T-cell (primary cell): ENCODE measurements around the gene CACNA1I. TPM values are rescaled to one million over a fixed set of nuclear protein-coding genes. Genes with fewer than 3 reads are reported as not detected.

Source experiments
- ATAC-seq, 4 experiments: fragments of 200-7000 bp in 3 of 4; fragments of 150-1000 bp in 1 of 4; cut with Tn5 transposase; replicated peaks in 1 of 4; 1 replicate in 3 of 4; 2 replicates in 1 of 4; pipeline ENCODE4 v1.10.0; 2021; ENCODE audit warnings: moderate library complexity in 3 of 4, mild to moderate bottlenecking in 2 of 4, moderate number of reproducible peaks in 1 of 4
- CTCF ChIA-PET, 2 donors: fragments of 300-600 bp; sonication (Branson Sonifier 250); formaldehyde crosslinking; loops; one replicate each; lab custom pipeline; 2022; ENCODE audit warnings: antibody characterized with exemption in 2 of 2; lab: Charles Lee
- POLR2A ChIA-PET, 2 donors: fragments of 300-600 bp; sonication (Branson Sonifier 250); formaldehyde crosslinking; loops; one replicate each; lab custom pipeline; 2022; ENCODE audit warnings: antibody characterized with exemption in 2 of 2; lab: Charles Lee
- DNase-seq, 35 experiments: peaks; one replicate each; pipeline versions ENCODE4 v3.0.0 to v3.0.0-alpha.2; 2013 to 2023
- H3K27ac ChIP-seq: one replicate; pipeline ENCODE4 v1.5.1; 2013; ENCODE audit warnings: low read length
- H3K27me3 ChIP-seq, 2 experiments: replicated peaks in 1 of 2; 1 replicate in 1 of 2; 2 replicates in 1 of 2; pipeline versions ENCODE4 v1.6.1 to v1.7.0; 2013; ENCODE audit warnings: low read length in 1 of 2, mixed read lengths in 1 of 2; ENCODE audit not compliant: control insufficient read depth in 2 of 2, insufficient read depth in 2 of 2; ENCODE audit errors: extremely low read depth in 1 of 2
- H3K36me3 ChIP-seq, 2 donors: 1 replicate in 1 of 2; 2 replicates in 1 of 2; pipeline versions ENCODE4 v1.6.1 to v1.7.0; 2013; ENCODE audit warnings: low read length in 1 of 2; ENCODE audit not compliant: control insufficient read depth in 2 of 2, insufficient read depth in 1 of 2; ENCODE audit errors: extremely low read depth in 1 of 2
- H3K4me1 ChIP-seq, 2 experiments: 1 replicate in 1 of 2; 2 replicates in 1 of 2; pipeline versions ENCODE4 v1.6.1 to v1.7.0; 2013; ENCODE audit warnings: low read length in 2 of 2, mixed read lengths in 1 of 2; ENCODE audit not compliant: insufficient read depth in 2 of 2, control insufficient read depth in 1 of 2; ENCODE audit errors: extremely low read depth in 1 of 2
- H3K4me3 ChIP-seq, 2 donors: 1 replicate in 1 of 2; 2 replicates in 1 of 2; pipeline versions ENCODE4 v1.5.1 to v1.7.0; 2013; ENCODE audit warnings: mild to moderate bottlenecking in 2 of 2, low read length in 1 of 2, moderate library complexity in 1 of 2; ENCODE audit not compliant: control insufficient read depth in 1 of 2; ENCODE audit errors: extremely low read depth in 1 of 2
- H3K9me3 ChIP-seq: 2 replicates; pipeline ENCODE4 v1.7.0; 2013
- H3K27ac Mint-ChIP-seq, 2 donors: one replicate each; pipeline ENCODE4 v1.8.0; 2020 to 2021; ENCODE audit warnings: mild to moderate bottlenecking in 2 of 2, mixed read lengths in 2 of 2
- H3K27me3 Mint-ChIP-seq, 2 donors: one replicate each; pipeline ENCODE4 v1.8.0; 2021 to 2022; ENCODE audit warnings: mixed read lengths in 2 of 2
- H3K36me3 Mint-ChIP-seq: one replicate; pipeline ENCODE4 v1.8.0; 2021; ENCODE audit warnings: mixed read lengths
- H3K4me1 Mint-ChIP-seq, 3 donors: one replicate each; pipeline ENCODE4 v1.8.0; 2020 to 2022; ENCODE audit warnings: mixed read lengths in 3 of 3, mild to moderate bottlenecking in 1 of 3
- H3K4me3 Mint-ChIP-seq, 3 donors: one replicate each; pipeline ENCODE4 v1.8.0; 2020 to 2022; ENCODE audit warnings: mild to moderate bottlenecking in 3 of 3, mixed read lengths in 3 of 3, moderate library complexity in 3 of 3
- H3K9me3 Mint-ChIP-seq, 3 donors: one replicate each; pipeline ENCODE4 v1.8.0; 2020 to 2022; ENCODE audit warnings: mixed read lengths in 3 of 3
- WGBS: methylation state at CpG from one replicate; pipeline ENCODE4 v1.1.5; 2013; ENCODE audit warnings: missing lambda C conversion rate; ENCODE audit not compliant: insufficient coverage; 5-methylcytosine and 5-hydroxymethylcytosine counted together
- total RNA-seq, 35 experiments: library from RNA in 6 of 35; stranded (reverse) in 6 of 35; fragments of 120-200 nt in 1 of 35; gene quantifications; one replicate each; pipeline versions ENCODE4 v1.2.1 to v1.2.4 and lab custom pipeline; 2013 to 2026

CACNA1I gene
- total RNA-seq, 5 donors from 2014 or later (not counting 1 experiment from before 2014, with no cell fraction given): 16.1 to 32.9 (median 28.8) TPM

DNA sequence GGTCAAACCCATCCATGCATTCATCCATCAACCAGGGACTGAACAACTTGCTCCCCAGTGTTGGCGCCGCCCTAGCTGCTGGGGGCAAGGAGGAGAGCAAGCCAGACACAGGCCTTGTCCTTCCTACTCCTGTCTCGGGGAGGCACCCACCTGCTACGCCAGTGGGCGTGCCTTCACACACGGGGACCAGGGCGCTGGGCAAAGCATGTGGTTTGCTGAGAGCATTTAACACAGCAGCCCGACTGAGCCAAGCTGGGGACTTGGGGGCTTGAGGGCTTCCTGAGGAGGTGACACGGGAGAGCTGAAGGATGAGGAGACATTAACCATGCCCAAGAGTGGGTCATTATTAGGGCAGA lies 30.6 kb downstream of the CACNA1I start:
- Mint-ChIP-seq H3K4me3 (peak overlapping the region in 1 of 3 donors; percentile 53), H3K27ac (peak overlapping the region; percentile 77 to 86), H3K4me1 (peaks cover 34 to 47% (median 42%) of the 10 kb centered on the region in 3 donors), H3K36me3 (no peaks in the 10 kb centered on the region), H3K9me3 (peaks cover 0 to 9% (median 0%) of the 10 kb centered on the region in 3 donors), H3K27me3 (peaks cover 0 to 15% of the 10 kb centered on the region in 2 donors)
- no peak for DNase-seq
- 54% methylated on average over 6 of the region's 9 CpGs for WGBS
- Histone ChIP-seq H3K4me1 (peaks cover 6 to 39% of the 10 kb centered on the region in 2 experiments), H3K27ac (no peak overlapping the region), H3K36me3 (no peaks in the 10 kb centered on the region), H3K4me3 (no peak overlapping the region), H3K9me3 (no peaks in the 10 kb centered on the region), H3K27me3 (peaks cover 0 to 34% of the 10 kb centered on the region in 2 experiments)
- CTCF ChIA-PET: no interaction called here
- ATAC-seq: no peak
- POLR2A ChIA-PET: no interaction called here

DNA sequence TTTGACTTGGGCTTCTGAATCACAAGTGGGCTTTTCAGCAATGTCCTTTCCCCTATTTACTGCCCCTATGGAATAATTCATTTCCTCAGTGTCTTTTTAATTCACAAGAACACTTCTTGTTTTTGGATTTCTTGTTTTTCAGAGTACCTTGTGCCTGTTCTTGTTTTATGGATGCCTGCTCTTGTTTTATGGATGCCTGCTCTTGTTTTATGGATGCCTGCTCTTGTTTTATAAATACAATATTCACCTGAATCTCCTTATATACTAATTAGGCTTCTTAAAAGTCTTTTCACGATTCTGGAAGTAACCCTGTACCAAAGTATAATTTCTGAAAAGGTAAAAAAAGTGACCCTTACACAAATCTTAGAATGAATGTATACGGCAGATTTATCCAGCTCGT lies 32.8 kb downstream of the CACNA1I start:
- POLR2A ChIA-PET: no interaction called here
- Histone ChIP-seq H3K27me3 (peaks cover 0 to 26% of the 10 kb centered on the region in 2 experiments), H3K27ac (no peak overlapping the region), H3K9me3 (no peaks in the 10 kb centered on the region), H3K4me3 (no peak overlapping the region), H3K36me3 (no peaks in the 10 kb centered on the region), H3K4me1 (peaks cover 6 to 29% of the 10 kb centered on the region in 2 experiments)
- H3K27ac Mint-ChIP-seq: peak overlapping the region in 1 of 2 donors; percentile 67
- ATAC-seq (no peak), DNase-seq (no peak)
- peaks cover 31 to 44% (median 37%) of the 10 kb centered on the region in 3 donors for H3K4me1 Mint-ChIP-seq
- whole genome bisulfite sequencing: no CpG with 5 or more reads among the region's 3 CpGs
- H3K27me3 Mint-ChIP-seq: peaks cover 0 to 5% of the 10 kb centered on the region in 2 donors
- CTCF ChIA-PET: no interaction called here
- no peaks in the 10 kb centered on the region for H3K36me3 Mint-ChIP-seq
- peaks cover 0 to 9% (median 0%) of the 10 kb centered on the region in 3 donors for H3K9me3 Mint-ChIP-seq
- H3K4me3 Mint-ChIP-seq: no peak overlapping the region

DNA sequence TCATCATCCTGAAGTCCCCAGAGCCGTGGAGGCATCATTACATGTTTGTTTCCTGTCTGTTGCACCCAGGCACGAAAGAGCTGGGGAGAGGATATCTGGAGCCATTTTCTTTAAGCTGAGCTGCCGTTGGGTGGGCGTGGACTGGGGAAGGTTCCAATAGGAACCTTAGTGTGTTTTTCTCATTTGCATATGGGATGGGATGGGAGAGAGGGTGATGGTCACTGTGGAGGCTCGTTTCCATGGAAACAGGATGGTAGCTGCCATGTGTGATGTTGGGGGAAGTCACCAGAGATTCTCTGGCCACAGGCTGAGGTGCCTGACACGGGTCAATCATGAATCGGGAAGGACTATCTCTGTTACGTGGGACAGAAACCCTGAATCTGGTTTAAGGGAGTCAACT lies 39.7 kb downstream of the CACNA1I start:
- Mint-ChIP-seq H3K4me1 (peaks cover 17 to 32% (median 22%) of the 10 kb centered on the region in 3 donors), H3K9me3 (peaks cover 0 to 6% (median 0%) of the 10 kb centered on the region in 3 donors), H3K27me3 (peaks cover 0 to 2% of the 10 kb centered on the region in 2 donors), H3K27ac (no peak overlapping the region), H3K36me3 (no peaks in the 10 kb centered on the region), H3K4me3 (no peak overlapping the region)
- no peaks in the 10 kb centered on the region for H3K36me3 ChIP-seq
- ChIA-PET CTCF (interaction anchor here (0.6 kb wide), 2 partner anchors 36 to 322 kb away, joined by 3 read pairs; no protein-coding TSS in a partner anchor), POLR2A (no interaction called here)
- H3K4me1 ChIP-seq: peaks cover 6 to 24% of the 10 kb centered on the region in 2 experiments
- ATAC-seq: no peak
- H3K4me3 ChIP-seq: no peak overlapping the region
- no peaks in the 10 kb centered on the region for H3K9me3 ChIP-seq
- no peak for DNase-seq
- WGBS: 81% methylated on average over 8 of the region's 8 CpGs
- H3K27me3 ChIP-seq: peaks cover 0 to 29% of the 10 kb centered on the region in 2 experiments
- no peak overlapping the region for H3K27ac ChIP-seq

- ChIA-PET POLR2A (no interaction called here), CTCF (interaction anchor here (0.6 kb wide), 2 partner anchors 37 to 322 kb away, joined by 3 read pairs; no protein-coding TSS in a partner anchor)
- Histone ChIP-seq H3K9me3 (no peaks in the 10 kb centered on the region), H3K27me3 (peaks cover 0 to 29% of the 10 kb centered on the region in 2 experiments), H3K4me3 (no peak overlapping the region), H3K4me1 (peaks cover 6 to 24% of the 10 kb centered on the region in 2 experiments), H3K36me3 (no peaks in the 10 kb centered on the region), H3K27ac (no peak overlapping the region)
- H3K27me3 Mint-ChIP-seq: no peaks in the 10 kb centered on the region
- 50% methylated on average over 2 of the region's 7 CpGs for WGBS
- no peak overlapping the region for H3K27ac Mint-ChIP-seq
- peaks cover 17 to 32% (median 25%) of the 10 kb centered on the region in 3 donors for H3K4me1 Mint-ChIP-seq
- peaks cover 0 to 6% (median 0%) of the 10 kb centered on the region in 3 donors for H3K9me3 Mint-ChIP-seq
- no peak for DNase-seq
- H3K36me3 Mint-ChIP-seq: no peaks in the 10 kb centered on the region
- no peak for ATAC-seq
- no peak overlapping the region for H3K4me3 Mint-ChIP-seq
Measured at GRCh38 chr22:39610766-39611165, 40.2 kb downstream of the CACNA1I start.

- Histone ChIP-seq H3K36me3 (no peaks in the 10 kb centered on the region), H3K27me3 (peaks cover 0 to 23% of the 10 kb centered on the region in 2 experiments), H3K4me3 (no peak overlapping the region), H3K9me3 (no peaks in the 10 kb centered on the region), H3K27ac (no peak overlapping the region), H3K4me1 (peaks cover 6 to 24% of the 10 kb centered on the region in 2 experiments)
- Mint-ChIP-seq H3K27me3 (no peaks in the 10 kb centered on the region), H3K27ac (no peak overlapping the region), H3K36me3 (no peaks in the 10 kb centered on the region), H3K4me1 (peaks cover 17 to 32% (median 26%) of the 10 kb centered on the region in 3 donors), H3K9me3 (peaks cover 0 to 6% (median 0%) of the 10 kb centered on the region in 3 donors), H3K4me3 (no peak overlapping the region)
- CTCF ChIA-PET: no interaction called here
- POLR2A ChIA-PET: no interaction called here
- no peak for ATAC-seq
- 73% methylated on average over 2 of the region's 4 CpGs for WGBS
- DNase-seq: no peak
Measured at GRCh38 chr22:39611360-39611759, 40.8 kb downstream of the CACNA1I start.

GRCh38 chr22:39612811-39613548 lies 42.4 kb downstream of the CACNA1I start:
- Mint-ChIP-seq H3K27ac (peak overlapping the region; percentile 80 to 89), H3K4me1 (peaks cover 21 to 43% (median 41%) of the 10 kb centered on the region in 3 donors), H3K9me3 (peaks cover 0 to 6% (median 0%) of the 10 kb centered on the region in 3 donors), H3K36me3 (no peaks in the 10 kb centered on the region), H3K4me3 (peak overlapping the region in 2 of 3 donors; percentile 25 to 66), H3K27me3 (peaks cover 3 to 6% of the 10 kb centered on the region in 2 donors)
- Histone ChIP-seq H3K4me1 (peaks cover 8 to 35% of the 10 kb centered on the region in 2 experiments), H3K27me3 (peaks cover 0 to 28% of the 10 kb centered on the region in 2 experiments), H3K27ac (no peak overlapping the region), H3K36me3 (no peaks in the 10 kb centered on the region), H3K4me3 (peak overlapping the region in 1 of 2 donors; percentile 27), H3K9me3 (no peaks in the 10 kb centered on the region)
- DNase-seq (peak in 21 of 35 experiments; percentile 11 to 59 (median 29)), ATAC-seq (peak; percentile 50 to 82 (median 56))
- ChIA-PET POLR2A (interaction anchor here in 1 of 2 donors (0.6 to 0.7 kb wide), 2 partner anchors 53 to 286 kb away, joined by 3 read pairs; no protein-coding TSS in a partner anchor), CTCF (interaction anchor here in 1 of 2 donors (0.7 kb wide), 1 partner anchor 195 kb away, joined by 3 read pairs; no protein-coding TSS in a partner anchor)
- 43% methylated on average over 5 of the region's 7 CpGs for WGBS
